ENCODE measurements around the gene MRGPRX2. TPM values are rescaled to one million over a fixed set of nuclear protein-coding genes. Genes with fewer than 3 reads are reported as not detected.

Gene MRGPRX2
- total RNA-seq (2014; rRNA removed; shearing (Covaris generic); ENCODE audit: low replicate concordance), result not detected in 2 replicates

DNA sequence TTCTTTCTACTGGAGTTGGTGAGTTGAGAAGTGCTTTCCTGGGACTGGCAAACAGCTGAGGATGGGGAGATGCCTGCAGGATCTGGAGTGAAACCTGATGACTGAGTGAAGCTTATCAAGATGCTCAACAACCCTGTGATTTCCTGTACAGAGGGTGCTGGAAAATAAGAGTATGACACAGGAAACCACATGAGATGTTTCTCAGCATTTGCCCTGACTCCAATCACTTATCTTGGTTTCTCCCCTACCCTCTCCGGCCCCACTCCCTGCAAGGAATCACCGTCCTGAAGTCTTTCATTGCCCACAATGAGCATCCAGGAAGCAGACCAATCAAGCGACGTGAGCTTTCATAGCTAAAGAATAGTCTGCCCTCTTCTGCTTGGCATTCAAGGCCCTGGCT is at the start of gene MRGPRX2:
MRGPRX2 (minus strand) TSS at position 89 of the 400 bp plus-strand sequence. CDS start 4,315 bp downstream, outside the sequence.
- no peak for DNase-seq (ENCODE audit: low read depth)
- in situ Hi-C loops (cut with HindIII; ENCODE audit: low pct_unique_long_range_greater_than_20kb, low sequenced_read_pairs), result no loop called here

DNA sequence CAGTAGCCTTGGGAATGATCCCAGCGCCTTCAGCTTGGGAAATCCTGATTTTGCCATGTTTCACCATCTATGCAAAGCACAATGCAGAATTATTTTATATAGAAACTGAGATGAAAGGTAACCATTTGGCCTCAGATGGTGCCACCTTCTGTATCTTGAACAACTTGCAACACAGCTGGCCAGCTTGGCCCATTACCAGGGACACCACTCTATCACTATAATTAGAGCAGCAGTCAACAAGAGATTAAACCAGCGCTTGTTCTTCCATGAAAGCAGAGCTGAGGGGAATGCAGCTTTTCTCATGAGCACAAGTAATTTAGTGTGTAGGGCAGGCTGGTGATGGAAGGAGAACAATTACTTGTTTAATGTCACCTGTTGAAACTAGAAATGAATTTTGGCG is 49.8 kb upstream of the MRGPRX2 start:
- DNase-seq (ENCODE audit: low read depth), result no peak
- in situ Hi-C loops (cut with HindIII; ENCODE audit: low pct_unique_long_range_greater_than_20kb, low sequenced_read_pairs), result no loop called here

DNA sequence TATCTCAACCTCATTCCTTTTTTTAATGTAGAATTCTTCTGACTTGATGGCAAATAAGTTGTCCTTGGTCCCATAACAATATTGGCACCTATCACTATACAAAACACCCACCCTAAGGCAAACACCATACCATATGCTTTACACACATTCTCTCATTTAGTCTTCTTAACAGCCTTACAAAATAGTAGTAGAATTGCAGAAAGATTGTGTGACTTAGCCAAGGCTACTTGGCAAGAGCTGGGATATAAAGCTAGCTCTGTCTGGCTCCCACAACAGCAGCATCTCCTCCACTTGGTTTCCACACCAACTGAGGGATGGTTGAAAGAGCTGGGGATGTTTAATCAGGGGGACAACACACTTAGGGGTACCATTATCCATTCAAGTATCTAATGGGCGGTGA is 46.6 kb upstream of the MRGPRX2 start:
- in situ Hi-C loops (cut with HindIII; ENCODE audit: low pct_unique_long_range_greater_than_20kb, low sequenced_read_pairs), result no loop called here

DNA sequence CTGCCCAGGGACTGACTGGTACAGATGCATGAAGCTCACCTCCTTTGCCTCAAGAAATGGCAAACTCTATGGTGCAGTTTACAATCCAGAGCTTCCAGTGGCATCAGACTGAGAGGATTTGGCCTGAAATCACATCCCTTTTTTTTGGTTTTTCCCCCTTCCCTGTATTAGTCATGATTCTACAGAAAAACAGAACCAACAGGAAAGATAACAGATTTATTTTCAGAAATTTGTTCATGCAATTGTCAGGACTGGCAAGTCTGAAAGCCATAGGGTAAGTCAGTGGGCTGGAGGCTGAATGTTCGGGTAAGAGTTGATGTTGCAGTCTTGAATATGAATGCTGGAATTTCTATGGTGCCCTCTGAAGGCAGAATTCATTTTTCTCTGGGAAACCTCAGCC is 44.5 kb upstream of the MRGPRX2 start:
- in situ Hi-C loops (cut with HindIII; ENCODE audit: low pct_unique_long_range_greater_than_20kb, low sequenced_read_pairs), result no loop called here
- DNase-seq (ENCODE audit: low read depth), result no peak

More for the DNA sequence above, 46.6 kb upstream of the MRGPRX2 start:
- DNase-seq (ENCODE audit: low read depth), result no peak

DNA sequence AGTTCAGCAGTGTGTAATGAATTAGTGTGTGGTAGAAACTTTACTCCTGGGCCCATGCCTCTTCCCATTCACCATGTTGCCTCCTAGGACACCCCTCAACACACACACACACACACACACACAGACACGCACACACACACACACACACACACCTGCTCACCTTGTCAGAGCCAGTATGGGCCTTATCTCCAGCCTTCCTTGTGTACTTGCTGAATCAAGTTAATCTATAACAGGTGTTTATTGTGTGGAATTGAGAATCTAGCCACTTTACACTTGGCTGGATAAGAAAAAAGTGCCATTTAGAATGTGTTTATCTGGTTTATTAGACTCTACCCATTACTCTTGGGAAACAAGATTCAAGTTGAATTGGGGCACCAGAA is 42.0 kb upstream of the MRGPRX2 start:
- peak; percentile 10 for DNase-seq (ENCODE audit: low read depth)
- in situ Hi-C loops (cut with HindIII; ENCODE audit: low pct_unique_long_range_greater_than_20kb, low sequenced_read_pairs), result no loop called here

DNA sequence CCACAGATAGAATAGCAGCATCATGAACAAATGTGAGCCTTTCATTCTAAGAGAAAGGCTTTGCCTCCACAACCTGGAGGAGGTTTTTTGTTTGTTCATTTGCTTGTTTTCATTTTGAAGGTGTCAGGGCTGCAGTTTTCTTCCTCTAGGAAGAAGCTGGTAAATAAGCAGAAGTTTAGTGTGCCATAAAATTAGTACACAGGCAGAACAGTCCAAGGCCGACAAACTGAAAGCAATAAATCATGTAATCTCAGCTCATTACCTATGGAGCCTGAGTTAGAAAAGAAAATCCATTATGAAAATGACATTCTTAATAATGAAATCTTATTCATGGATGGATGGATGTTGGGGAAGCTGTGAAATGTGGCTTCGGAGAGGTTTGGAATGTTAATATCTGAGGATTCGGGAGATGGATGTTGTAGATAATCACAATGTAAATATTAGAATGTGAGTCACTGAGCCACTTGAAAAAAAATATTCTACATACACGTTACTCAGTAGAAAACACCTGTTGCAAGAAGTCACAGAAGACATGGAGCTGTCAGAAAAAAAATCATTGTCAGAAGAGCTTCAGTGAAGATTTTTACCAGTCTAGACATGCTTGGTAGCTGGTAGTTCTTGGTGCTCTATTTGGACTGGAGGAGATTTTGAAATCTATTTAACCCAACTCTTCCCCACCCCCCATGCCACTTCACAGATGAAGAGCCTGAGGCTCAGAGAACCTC is 41.4 kb upstream of the MRGPRX2 start:
- DNase-seq (ENCODE audit: low read depth), result peak; percentile 14
- in situ Hi-C loops (cut with HindIII; ENCODE audit: low pct_unique_long_range_greater_than_20kb, low sequenced_read_pairs), result no loop called here

DNA sequence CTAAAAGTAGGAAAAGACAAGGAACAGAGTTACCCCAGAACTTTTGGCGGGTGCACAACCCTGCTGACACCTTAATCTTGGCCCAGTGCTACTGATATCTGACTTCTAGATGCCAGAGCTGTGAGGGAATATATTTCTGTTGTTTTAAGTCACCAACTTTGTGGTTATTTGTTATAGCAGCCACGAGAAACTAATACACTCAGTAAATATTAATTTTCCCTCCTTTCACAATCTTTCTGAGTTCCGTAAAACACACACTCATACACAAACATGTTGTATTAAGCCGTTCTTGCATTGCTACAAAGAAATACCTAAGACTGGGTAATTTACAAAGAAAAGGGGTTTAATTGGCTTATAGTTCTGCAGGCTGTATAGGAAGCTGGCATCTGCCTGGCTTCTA is 40.4 kb upstream of the MRGPRX2 start:
- in situ Hi-C loops (cut with HindIII; ENCODE audit: low pct_unique_long_range_greater_than_20kb, low sequenced_read_pairs), result no loop called here
- no peak for DNase-seq (ENCODE audit: low read depth)

DNA sequence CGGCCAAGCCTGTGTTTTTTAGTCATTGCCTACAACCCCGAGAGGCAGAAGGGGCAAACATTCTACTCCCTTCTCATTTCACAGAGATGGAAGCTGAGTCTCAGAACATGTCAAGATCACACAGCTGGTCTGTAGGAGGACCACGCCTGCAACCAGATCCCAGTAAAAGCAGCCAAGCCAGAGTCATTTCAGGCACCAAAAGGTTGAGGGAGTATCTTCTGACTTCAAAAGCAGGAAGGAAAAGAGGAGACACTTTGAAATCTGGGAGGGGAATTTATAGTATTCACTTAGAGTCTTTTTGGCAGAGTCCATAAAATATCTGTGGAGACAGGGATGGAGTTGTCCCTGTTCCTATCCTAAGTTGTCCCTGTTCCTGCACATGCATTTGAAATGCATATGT is 38.6 kb upstream of the MRGPRX2 start:
- in situ Hi-C loops (cut with HindIII; ENCODE audit: low pct_unique_long_range_greater_than_20kb, low sequenced_read_pairs), result no loop called here

DNA sequence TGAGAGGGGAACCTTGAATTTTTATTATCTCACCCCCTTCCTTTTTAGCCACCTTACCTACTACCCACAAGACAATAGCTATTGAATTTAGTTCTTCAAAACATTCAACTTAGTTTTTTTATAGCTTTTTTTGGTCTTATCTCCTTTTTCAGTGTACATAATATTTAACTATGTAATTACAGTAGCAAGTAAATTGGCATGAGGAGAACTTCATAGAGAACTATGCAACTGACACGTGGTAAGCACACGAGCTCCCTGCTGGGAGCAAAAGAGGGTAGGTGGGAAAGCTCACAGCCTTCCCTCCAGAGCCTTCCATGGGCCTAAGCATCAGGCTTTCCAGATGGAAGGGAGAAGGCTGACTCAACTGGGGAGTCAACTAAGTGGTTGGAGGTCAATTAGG is 34.3 kb upstream of the MRGPRX2 start:
- in situ Hi-C loops (cut with HindIII; ENCODE audit: low pct_unique_long_range_greater_than_20kb, low sequenced_read_pairs), result no loop called here
- DNase-seq (ENCODE audit: low read depth), result no peak

More for the DNA sequence above, 38.6 kb upstream of the MRGPRX2 start:
- no peak for DNase-seq (ENCODE audit: low read depth)

DNA sequence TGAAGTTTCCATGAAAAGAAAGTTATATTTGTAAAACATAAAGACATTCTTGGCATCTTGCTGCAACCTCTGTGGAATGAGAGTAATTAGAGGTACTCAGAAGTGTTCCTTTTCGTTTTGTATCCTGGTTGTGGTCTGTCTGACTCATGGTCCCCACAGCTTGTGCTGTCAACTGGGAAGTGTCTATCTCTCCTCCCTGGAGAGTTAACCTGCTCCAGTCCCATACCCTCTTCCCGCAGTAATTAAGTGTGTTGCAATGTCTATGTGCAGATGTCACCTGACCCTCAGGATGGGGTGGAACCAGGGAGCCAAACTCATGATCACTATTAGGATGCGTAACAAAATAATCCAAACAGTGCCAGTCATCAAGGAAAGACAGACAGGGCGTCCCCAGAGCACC is 33.5 kb upstream of the MRGPRX2 start:
- in situ Hi-C loops (cut with HindIII; ENCODE audit: low pct_unique_long_range_greater_than_20kb, low sequenced_read_pairs), result no loop called here
- no peak for DNase-seq (ENCODE audit: low read depth)

DNA sequence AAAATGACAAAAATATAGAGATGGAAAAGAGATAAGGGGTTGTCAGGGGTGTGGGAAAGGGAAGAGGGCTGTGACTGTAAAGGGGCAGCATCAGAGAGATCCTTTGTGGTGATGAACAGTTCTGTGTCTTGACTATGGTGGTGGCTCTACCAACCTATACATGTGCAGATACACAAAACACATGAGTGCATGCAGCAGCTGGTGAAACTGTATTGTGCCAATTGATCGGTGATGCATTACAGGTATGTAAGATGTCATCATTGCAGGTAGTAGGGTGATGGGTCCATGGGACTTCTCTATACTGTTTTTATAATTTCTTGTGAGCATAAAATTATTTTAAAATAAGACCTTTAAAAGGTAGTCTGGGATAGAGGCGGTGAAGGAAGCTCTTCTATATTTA is 32.3 kb upstream of the MRGPRX2 start:
- in situ Hi-C loops (cut with HindIII; ENCODE audit: low pct_unique_long_range_greater_than_20kb, low sequenced_read_pairs), result no loop called here
- DNase-seq (ENCODE audit: low read depth), result no peak

DNA sequence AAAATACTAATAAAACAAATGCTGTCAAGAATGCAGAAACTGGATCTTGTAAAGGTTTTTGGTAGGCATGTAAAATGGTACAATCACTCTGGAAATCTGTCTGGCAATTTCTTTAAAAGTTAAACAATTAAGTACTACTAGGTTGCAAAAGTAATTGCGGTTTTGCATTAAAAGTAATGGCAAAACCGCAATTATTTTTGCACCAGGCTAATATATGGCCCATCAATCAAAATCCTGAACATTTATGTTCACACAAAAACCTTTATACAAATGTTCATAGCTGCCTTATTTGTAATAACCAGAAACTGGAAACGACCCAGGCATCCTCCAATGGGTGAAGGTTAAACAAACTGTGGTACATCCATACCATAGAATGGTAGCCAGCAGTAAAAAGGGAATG is 31.8 kb upstream of the MRGPRX2 start:
- no peak for DNase-seq (ENCODE audit: low read depth)
- in situ Hi-C loops (cut with HindIII; ENCODE audit: low pct_unique_long_range_greater_than_20kb, low sequenced_read_pairs), result no loop called here

DNA sequence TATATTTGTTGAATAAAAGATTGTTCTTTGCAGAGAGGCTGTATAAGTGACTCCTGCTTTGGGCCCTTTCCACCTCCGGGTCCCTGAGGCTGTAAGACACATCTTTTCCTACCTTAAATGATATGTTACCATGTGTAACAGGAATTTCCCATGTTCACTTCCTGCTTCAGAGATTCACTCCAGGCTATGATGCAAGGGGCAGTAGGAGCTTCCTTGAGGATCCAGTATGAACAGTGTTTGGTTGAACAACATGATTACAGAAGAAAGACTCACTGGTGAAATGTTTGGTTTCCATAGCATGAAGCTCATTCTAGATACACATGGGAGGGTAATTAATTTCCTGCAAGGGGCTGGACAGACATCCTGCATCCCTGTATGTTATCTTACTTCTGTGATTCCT is 30.8 kb upstream of the MRGPRX2 start:
- in situ Hi-C loops (cut with HindIII; ENCODE audit: low pct_unique_long_range_greater_than_20kb, low sequenced_read_pairs), result no loop called here
- DNase-seq (ENCODE audit: low read depth), result no peak

DNA sequence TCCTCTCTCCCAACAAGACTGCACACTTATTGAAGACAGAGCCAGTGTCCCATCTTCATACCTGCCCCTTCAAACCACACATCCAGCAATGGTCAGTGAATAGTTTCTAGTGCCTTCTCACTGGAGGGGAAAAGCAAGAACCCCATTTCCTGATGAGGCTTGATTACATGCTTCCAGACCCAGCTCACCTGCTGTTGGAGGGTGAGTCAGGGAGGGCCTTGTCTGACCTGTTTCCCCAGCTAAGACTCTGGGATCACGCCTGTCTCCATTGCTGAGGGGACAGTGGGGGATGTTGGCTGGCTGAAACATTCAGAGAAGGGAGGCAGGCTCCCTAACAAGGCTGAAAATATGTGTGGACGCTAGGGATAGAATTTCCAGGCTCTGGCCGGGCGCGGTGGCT is 28.9 kb upstream of the MRGPRX2 start:
- no peak for DNase-seq (ENCODE audit: low read depth)
- in situ Hi-C loops (cut with HindIII; ENCODE audit: low pct_unique_long_range_greater_than_20kb, low sequenced_read_pairs), result no loop called here

DNA sequence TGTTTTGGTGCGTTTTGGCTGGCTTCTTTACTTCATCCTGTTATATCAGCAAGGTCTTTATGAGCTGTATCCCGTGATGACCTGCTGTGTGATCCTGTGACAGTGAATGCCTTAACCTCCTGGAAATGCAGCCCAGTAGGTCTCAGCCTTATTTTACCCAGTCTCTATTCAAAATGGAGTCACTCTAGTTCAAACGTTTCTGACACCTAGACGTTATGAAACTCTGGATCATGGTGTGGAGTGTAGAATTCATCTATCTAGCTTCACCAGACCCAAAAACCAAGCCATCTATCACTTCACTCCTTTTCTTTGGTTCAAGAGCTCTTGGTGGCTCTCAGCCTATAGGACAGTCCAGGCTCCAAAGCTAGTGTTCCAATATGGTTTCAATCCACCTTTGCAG is 28.3 kb upstream of the MRGPRX2 start:
- no peak for DNase-seq (ENCODE audit: low read depth)
- in situ Hi-C loops (cut with HindIII; ENCODE audit: low pct_unique_long_range_greater_than_20kb, low sequenced_read_pairs), result no loop called here

DNA sequence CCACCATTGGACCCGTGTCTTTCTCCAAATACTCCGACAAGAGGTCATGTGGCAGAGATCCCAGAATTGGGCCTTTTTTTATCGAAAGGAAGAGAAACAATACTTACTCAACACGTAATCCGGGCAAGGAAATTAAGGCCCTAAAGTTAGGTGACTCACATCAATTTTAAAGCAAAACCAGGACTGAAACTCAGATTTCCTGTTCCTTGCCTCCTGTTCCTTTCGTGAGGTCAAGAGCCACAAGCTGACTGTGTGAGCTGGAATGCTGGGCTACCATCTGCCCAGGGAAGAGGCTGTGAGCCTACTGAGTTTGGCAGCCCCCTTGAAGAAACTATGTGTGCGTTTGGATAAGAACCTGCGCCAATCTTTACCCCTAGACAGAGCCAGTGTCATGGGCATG is 27.1 kb upstream of the MRGPRX2 start:
- no peak for DNase-seq (ENCODE audit: low read depth)
- in situ Hi-C loops (cut with HindIII; ENCODE audit: low pct_unique_long_range_greater_than_20kb, low sequenced_read_pairs), result no loop called here

DNA sequence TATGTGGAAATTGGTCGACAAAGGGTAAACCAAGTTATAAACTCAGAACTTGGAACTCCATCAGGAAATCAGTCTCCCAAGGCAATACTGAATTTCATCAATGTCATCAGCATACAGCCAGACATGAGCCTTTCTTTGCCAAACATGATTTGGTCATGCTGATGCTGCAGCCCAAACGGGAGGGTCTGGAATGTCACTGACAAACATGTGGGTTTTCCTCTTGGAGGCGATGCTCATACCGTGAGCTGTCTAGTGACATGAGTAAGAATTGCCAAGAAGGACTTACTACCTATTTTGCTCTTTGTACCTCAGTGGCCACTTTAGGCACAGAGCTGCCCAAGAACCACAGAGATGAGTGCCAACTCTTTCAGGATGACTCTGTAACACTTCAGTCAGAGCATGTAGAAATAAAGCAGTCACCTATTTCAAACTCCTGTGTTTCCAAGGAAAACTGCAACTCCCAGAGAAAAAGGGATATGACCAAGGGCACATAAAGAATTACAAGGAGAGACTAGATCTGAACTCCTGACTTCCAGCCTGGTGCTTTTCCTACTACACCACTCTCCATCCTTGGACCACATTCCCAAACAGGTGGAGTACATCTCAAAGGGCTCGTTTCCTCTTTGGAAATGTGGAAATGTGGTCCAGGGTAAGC is 24.3 kb upstream of the MRGPRX2 start:
- in situ Hi-C loops (cut with HindIII; ENCODE audit: low pct_unique_long_range_greater_than_20kb, low sequenced_read_pairs), result no loop called here
- no peak for DNase-seq (ENCODE audit: low read depth)

DNA sequence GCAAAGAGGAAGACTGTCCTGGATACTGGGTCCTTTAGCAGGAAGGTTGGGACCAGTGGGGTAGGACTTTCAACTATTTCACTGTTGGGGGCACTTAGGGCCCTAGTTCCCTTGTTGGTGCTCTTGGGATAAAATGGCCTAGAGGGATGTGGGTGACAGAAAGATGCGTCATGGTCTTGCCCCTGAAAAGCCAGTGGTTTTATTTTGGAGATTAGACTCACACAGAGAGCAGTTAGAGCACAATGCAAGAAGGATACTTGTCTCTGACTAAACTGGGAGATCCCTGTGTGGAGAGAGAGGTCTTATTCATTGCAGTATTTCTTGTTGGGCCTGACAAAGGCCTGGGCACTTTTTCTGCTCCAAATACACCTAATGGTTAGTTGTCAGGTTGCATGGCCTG is 22.6 kb upstream of the MRGPRX2 start:
- in situ Hi-C loops (cut with HindIII; ENCODE audit: low pct_unique_long_range_greater_than_20kb, low sequenced_read_pairs), result no loop called here
- no peak for DNase-seq (ENCODE audit: low read depth)

DNA sequence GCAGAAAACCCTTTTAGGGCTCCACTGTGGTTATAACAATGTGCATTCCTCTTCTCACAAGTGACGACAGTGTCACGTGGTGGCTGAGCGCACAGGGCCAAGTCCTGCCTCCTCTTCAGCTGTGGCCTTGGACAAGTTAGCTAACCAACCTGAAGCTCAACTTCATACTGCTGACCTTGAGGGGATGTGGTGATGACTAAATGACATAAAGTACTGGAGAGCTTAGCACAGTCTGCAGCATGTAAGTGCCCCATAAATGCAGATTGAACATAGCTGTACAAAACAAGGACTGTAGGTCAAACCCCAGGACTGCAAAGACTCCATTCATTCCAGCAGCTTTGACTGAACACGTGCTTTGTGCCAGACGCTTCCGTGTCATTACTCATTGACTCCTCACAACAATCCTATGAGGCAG is 20.1 kb upstream of the MRGPRX2 start:
- no peak for DNase-seq (ENCODE audit: low read depth)
- in situ Hi-C loops (cut with HindIII; ENCODE audit: low pct_unique_long_range_greater_than_20kb, low sequenced_read_pairs), result no loop called here
